GM23338 (cell line): Measurements from ENCODE around the gene PRPF31. TPM values are rescaled to one million over a fixed set of nuclear protein-coding genes. Genes with fewer than 3 reads are reported as not detected.

ENCODE experiments used
- ATAC-seq: fragments of 200-7000 bp; cut with Tn5 transposase; 3 replicates; pipeline ENCODE4 v1.9.1; 2020
- DNase-seq: peaks from one replicate; pipeline ENCODE4 v3.0.0-alpha.2; 2015; ENCODE audit warnings: low spot score
- H2AFZ ChIP-seq: fragments of 200-600 bp; sonication (generic); 2 replicates; pipeline ENCODE4 v1.8.0; 2016; ENCODE audit warnings: antibody characterized with exemption, mild to moderate bottlenecking, moderate library complexity
- H3F3A ChIP-seq: fragments of 200-600 bp; sonication (generic); replicated peaks from 2 replicates; pipeline ENCODE4 v1.8.0; 2017; ENCODE audit warnings: antibody characterized with exemption, mixed run types, low read depth
- H3K27ac ChIP-seq: fragments of 200-600 bp; sonication (generic); 2 replicates; pipeline ENCODE4 v1.6.1; 2016; ENCODE audit warnings: low read depth
- H3K27me3 ChIP-seq: fragments of 200-600 bp; sonication (generic); 2 replicates; pipeline ENCODE4 v1.8.0; 2016; ENCODE audit warnings: mild to moderate bottlenecking, mixed run types, moderate library complexity; ENCODE audit not compliant: insufficient read depth
- H3K36me3 ChIP-seq: fragments of 200-600 bp; sonication (generic); 2 replicates; pipeline ENCODE4 v1.8.0; 2016; ENCODE audit warnings: mild to moderate bottlenecking; ENCODE audit not compliant: insufficient read depth
- H3K4me1 ChIP-seq: fragments of 200-600 bp; sonication (generic); 2 replicates; pipeline ENCODE4 v1.8.0; 2016; ENCODE audit warnings: mild to moderate bottlenecking, moderate library complexity; ENCODE audit not compliant: insufficient read depth
- H3K4me2 ChIP-seq: fragments of 200-600 bp; sonication (generic); 2 replicates; pipeline ENCODE4 v1.7.1; 2017; ENCODE audit warnings: mixed run types
- H3K4me3 ChIP-seq: fragments of 200-600 bp; sonication (generic); 2 replicates; pipeline ENCODE4 v1.6.1; 2016; ENCODE audit warnings: mixed run types
- H3K79me2 ChIP-seq: fragments of 200-600 bp; sonication (generic); replicated peaks from 2 replicates; pipeline ENCODE4 v1.8.0; 2017; ENCODE audit warnings: mild to moderate bottlenecking; ENCODE audit not compliant: insufficient read depth
- H3K9me2 ChIP-seq: fragments of 200-600 bp; sonication (generic); 2 replicates; pipeline ENCODE4 v1.8.0; 2017; ENCODE audit not compliant: insufficient read depth
- H4K20me1 ChIP-seq: fragments of 200-600 bp; sonication (generic); replicated peaks from 2 replicates; pipeline ENCODE4 v1.8.0; 2017; ENCODE audit warnings: mild to moderate bottlenecking; ENCODE audit not compliant: insufficient read depth
- H3K27ac Mint-ChIP-seq: 2 replicates; pipeline ENCODE4 v1.8.0; 2020; ENCODE audit warnings: inconsistent platforms, mild to moderate bottlenecking, moderate library complexity, mixed read lengths
- H3K27me3 Mint-ChIP-seq: 3 replicates; pipeline ENCODE4 v1.8.0; 2022; ENCODE audit warnings: low read depth, mild to moderate bottlenecking, moderate library complexity, mixed read lengths, inconsistent platforms; ENCODE audit not compliant: insufficient read depth, poor library complexity
- H3K36me3 Mint-ChIP-seq: 3 replicates; pipeline ENCODE4 v1.8.0; 2021; ENCODE audit warnings: low read depth, mild to moderate bottlenecking, inconsistent platforms, moderate library complexity, mixed read lengths
- H3K4me1 Mint-ChIP-seq: 3 replicates; pipeline ENCODE4 v1.8.0; 2020; ENCODE audit warnings: mild to moderate bottlenecking, inconsistent platforms, mixed read lengths
- H3K4me3 Mint-ChIP-seq: 3 replicates; pipeline ENCODE4 v1.8.0; 2021; ENCODE audit warnings: moderate library complexity, mild to moderate bottlenecking, inconsistent platforms, mixed read lengths
- H3K9me3 Mint-ChIP-seq: 3 replicates; pipeline ENCODE4 v1.8.0; 2020; ENCODE audit warnings: moderate library complexity, mild to moderate bottlenecking, inconsistent platforms, mixed read lengths
- CREB1 ChIP-seq: fragments of 250-450 bp; sonication (Bioruptor Pico); IDR thresholded peaks from 2 replicates; pipeline ENCODE4 v1.5.0; 2020; ENCODE audit warnings: low read depth, mild to moderate bottlenecking, moderate library complexity
- CTCF ChIP-seq, 2 experiments: fragments of 200-600 bp in 1 of 2; sonication (generic) in 1 of 2; conservative IDR thresholded peaks; 2 replicates each; pipeline versions ENCODE4 v1.5.1 to v1.6.1; 2016 to 2017; ENCODE audit warnings: antibody characterized with exemption in 2 of 2, low read depth in 2 of 2, mild to moderate bottlenecking in 2 of 2, moderate library complexity in 1 of 2
- ETS1 ChIP-seq: IDR thresholded peaks from 2 replicates; pipeline ENCODE4 v1.6.1; 2016; ENCODE audit warnings: antibody characterized with exemption
- EZH2 ChIP-seq: fragments of 200-600 bp; sonication (generic); IDR thresholded peaks from one replicate; pipeline ENCODE4 v1.8.0; 2017; ENCODE audit warnings: antibody characterized with exemption, mild to moderate bottlenecking, low read depth; ENCODE audit not compliant: unreplicated experiment
- EZH2phosphoT487 ChIP-seq: fragments of 200-600 bp; sonication (generic); IDR thresholded peaks from one replicate; pipeline ENCODE4 v1.8.1; 2018; ENCODE audit warnings: antibody characterized with exemption; ENCODE audit not compliant: unreplicated experiment
- JUNB ChIP-seq: IDR thresholded peaks from one replicate; pipeline ENCODE4 v1.6.1; 2016; ENCODE audit warnings: antibody characterized with exemption; ENCODE audit not compliant: unreplicated experiment
- NANOG ChIP-seq: IDR thresholded peaks from 2 replicates; pipeline ENCODE4 v1.6.1; 2016; ENCODE audit warnings: antibody characterized with exemption, borderline replicate concordance
- STAT1 ChIP-seq: IDR thresholded peaks from one replicate; pipeline ENCODE4 v1.6.1; 2016; ENCODE audit warnings: antibody characterized with exemption; ENCODE audit not compliant: unreplicated experiment
- ZNF114 ChIP-seq: fragments of 250-450 bp; sonication (Bioruptor Pico); IDR thresholded peaks from 2 replicates; pipeline ENCODE4 v1.5.0; 2020; ENCODE audit warnings: mild to moderate bottlenecking, moderate library complexity
- ZNF331 ChIP-seq: fragments of 250-450 bp; sonication (Bioruptor Pico); IDR thresholded peaks from 2 replicates; pipeline ENCODE4 v1.5.0; 2020; ENCODE audit warnings: low read depth, mild to moderate bottlenecking, moderate library complexity
- ZNF462 ChIP-seq: fragments of 250-450 bp; sonication (Bioruptor Pico); IDR thresholded peaks from 2 replicates; pipeline ENCODE4 v1.5.0; 2020; ENCODE audit warnings: mild to moderate bottlenecking, moderate library complexity
- polyA plus RNA-seq: library from polyadenylated mRNA; unstranded; fragments of >200 nt; fragmentation: Nextera tagmentation; extraction: Ambion mirVana; gene quantifications from 2 replicates; pipeline ENCODE4 v1.2.1, GENCODE V29; 2016
- total RNA-seq: library from RNA; depleted of rRNA; stranded (reverse); fragments of >200 nt; shearing (Covaris generic); gene quantifications from 2 replicates; pipeline ENCODE4 v1.2.3, GENCODE V29; 2014
- TF ChIP-seq, protein P1 (sequence below): IDR thresholded peaks from one replicate; pipeline ENCODE4 v1.6.1; 2018; ENCODE audit warnings: antibody characterized with exemption; ENCODE audit not compliant: unreplicated experiment

Gene PRPF31
- total and polyA plus RNA-seq, 2 experiments from 2014 or later, result 83.3 to 94.2 TPM

- Histone ChIP-seq H3K9me2 (no peaks in the 10 kb centered on the region), H3K27me3 (no peaks in the 10 kb centered on the region), H3F3A (peaks cover 9% of the 10 kb centered on the region), H3K36me3 (peaks cover 24% of the 10 kb centered on the region), H2AFZ (no peak overlapping the region), H4K20me1 (peaks cover 8% of the 10 kb centered on the region; the same call in 1 of the 2 replicates), H3K4me3 (no peak overlapping the region), H3K4me1 (no peaks in the 10 kb centered on the region), H3K27ac (no peak overlapping the region), H3K79me2 (no peaks in the 10 kb centered on the region), H3K4me2 (no peak overlapping the region)
- TF ChIP-seq ZNF331 (no peak), EZH2phosphoT487 (no peak), CTCF (conservative IDR thresholded peaks at IDR 0.05; ENCODE audit: low read depth in 2 of 2) (no peak), NANOG (no peak), JUNB (no peak), STAT1 (no peak), ETS1 (no peak), ZNF114 (CRISPR knock-in tag) (no peak), EZH2 (no peak), CREB1 (no peak), ZNF462 (CRISPR knock-in tag) (no peak)
- TF ChIP-seq, protein P1, sequence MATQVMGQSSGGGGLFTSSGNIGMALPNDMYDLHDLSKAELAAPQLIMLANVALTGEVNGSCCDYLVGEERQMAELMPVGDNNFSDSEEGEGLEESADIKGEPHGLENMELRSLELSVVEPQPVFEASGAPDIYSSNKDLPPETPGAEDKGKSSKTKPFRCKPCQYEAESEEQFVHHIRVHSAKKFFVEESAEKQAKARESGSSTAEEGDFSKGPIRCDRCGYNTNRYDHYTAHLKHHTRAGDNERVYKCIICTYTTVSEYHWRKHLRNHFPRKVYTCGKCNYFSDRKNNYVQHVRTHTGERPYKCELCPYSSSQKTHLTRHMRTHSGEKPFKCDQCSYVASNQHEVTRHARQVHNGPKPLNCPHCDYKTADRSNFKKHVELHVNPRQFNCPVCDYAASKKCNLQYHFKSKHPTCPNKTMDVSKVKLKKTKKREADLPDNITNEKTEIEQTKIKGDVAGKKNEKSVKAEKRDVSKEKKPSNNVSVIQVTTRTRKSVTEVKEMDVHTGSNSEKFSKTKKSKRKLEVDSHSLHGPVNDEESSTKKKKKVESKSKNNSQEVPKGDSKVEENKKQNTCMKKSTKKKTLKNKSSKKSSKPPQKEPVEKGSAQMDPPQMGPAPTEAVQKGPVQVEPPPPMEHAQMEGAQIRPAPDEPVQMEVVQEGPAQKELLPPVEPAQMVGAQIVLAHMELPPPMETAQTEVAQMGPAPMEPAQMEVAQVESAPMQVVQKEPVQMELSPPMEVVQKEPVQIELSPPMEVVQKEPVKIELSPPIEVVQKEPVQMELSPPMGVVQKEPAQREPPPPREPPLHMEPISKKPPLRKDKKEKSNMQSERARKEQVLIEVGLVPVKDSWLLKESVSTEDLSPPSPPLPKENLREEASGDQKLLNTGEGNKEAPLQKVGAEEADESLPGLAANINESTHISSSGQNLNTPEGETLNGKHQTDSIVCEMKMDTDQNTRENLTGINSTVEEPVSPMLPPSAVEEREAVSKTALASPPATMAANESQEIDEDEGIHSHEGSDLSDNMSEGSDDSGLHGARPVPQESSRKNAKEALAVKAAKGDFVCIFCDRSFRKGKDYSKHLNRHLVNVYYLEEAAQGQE, result no peak
- Mint-ChIP-seq H3K36me3 (peaks cover 80% of the 10 kb centered on the region), H3K27ac (no peak overlapping the region), H3K4me1 (no peaks in the 10 kb centered on the region; the same call in 2 of the 3 replicates), H3K4me3 (no peak overlapping the region), H3K27me3 (peaks cover 18% of the 10 kb centered on the region), H3K9me3 (no peaks in the 10 kb centered on the region; the same call in 2 of the 3 replicates)
- DNase-seq (no peak), ATAC-seq (no peak)
Measured at GRCh38 chr19:54149021-54149812, 33.7 kb downstream of the PRPF31 start.
